OCI-LY7 (cell line): ENCODE measurements around the gene SYNCRIP. TPM values are rescaled to one million over a fixed set of nuclear protein-coding genes. Genes with fewer than 3 reads are reported as not detected.

Source experiments
- BruUV-seq: library from RNA; stranded (reverse); fragments of 400-500 nt; replicated peaks from 2 replicates; lab custom pipeline; 2021; lab: Mats Ljungman, UMichigan
- CTCF ChIA-PET: fragments of 300-600 bp; sonication (Branson Sonifier 250); formaldehyde crosslinking; loops from one replicate; lab custom pipeline; 2022; ENCODE audit warnings: antibody characterized with exemption; ENCODE audit not compliant: unreplicated experiment; lab: Charles Lee
- POLR2A ChIA-PET: fragments of 300-600 bp; sonication (Branson Sonifier 250); formaldehyde crosslinking; loops from one replicate; lab custom pipeline; 2022; ENCODE audit warnings: antibody characterized with exemption; lab: Charles Lee
- DNase-seq: peaks from one replicate; pipeline ENCODE4 v3.0.0-alpha.2; 2015; ENCODE audit warnings: low spot score
- H2AFZ ChIP-seq: fragments of 200-600 bp; sonication (generic), shearing (Covaris generic); 2 replicates; pipeline ENCODE4 v1.6.1; 2014; ENCODE audit warnings: mild to moderate bottlenecking, antibody characterized with exemption, low read length, moderate library complexity
- H3K27ac ChIP-seq: fragments of 200-600 bp; sonication (generic); 2 replicates; pipeline ENCODE4 v1.5.1; 2014; ENCODE audit warnings: mixed run types, low read depth, mild to moderate bottlenecking, moderate library complexity, low read length, inconsistent platforms; ENCODE audit not compliant: poor library complexity, severe bottlenecking
- H3K36me3 ChIP-seq: fragments of 200-600 bp; sonication (generic); 2 replicates; pipeline ENCODE4 v1.6.1; 2014; ENCODE audit warnings: mild to moderate bottlenecking, antibody characterized with exemption, low read length, moderate library complexity, mixed read lengths; ENCODE audit not compliant: insufficient read depth
- H3K4me1 ChIP-seq: fragments of 200-600 bp; sonication (generic); 2 replicates; pipeline ENCODE4 v1.5.1; 2014; ENCODE audit warnings: mild to moderate bottlenecking, low read length; ENCODE audit not compliant: insufficient read depth, poor library complexity, severe bottlenecking
- H3K4me2 ChIP-seq: fragments of 200-600 bp; sonication (generic); 2 replicates; pipeline ENCODE4 v1.6.1; 2014; ENCODE audit warnings: mild to moderate bottlenecking, low read length
- H3K4me3 ChIP-seq: fragments of 200-600 bp; sonication (generic); 2 replicates; pipeline ENCODE4 v1.5.1; 2014; ENCODE audit warnings: mild to moderate bottlenecking, low read depth, low read length; ENCODE audit not compliant: poor library complexity, severe bottlenecking
- H3K79me2 ChIP-seq: fragments of 200-600 bp; sonication (generic); 2 replicates; pipeline ENCODE4 v1.6.1; 2016; ENCODE audit warnings: low read depth, mild to moderate bottlenecking, low read length, moderate library complexity, mixed read lengths; ENCODE audit not compliant: insufficient read depth
- H3K9me2 ChIP-seq: fragments of 200-600 bp; sonication (generic); 2 replicates; pipeline ENCODE4 v1.6.1; 2016; ENCODE audit warnings: mild to moderate bottlenecking, low read length, mixed read lengths; ENCODE audit not compliant: insufficient read depth
- H3K9me3 ChIP-seq: fragments of 200-600 bp; sonication (generic); 2 replicates; pipeline ENCODE4 v1.6.1; 2014; ENCODE audit warnings: mild to moderate bottlenecking, mixed run types, low read length, mixed read lengths
- H4K20me1 ChIP-seq: fragments of 200-600 bp; sonication (generic); 2 replicates; pipeline ENCODE4 v1.6.1; 2014; ENCODE audit warnings: mild to moderate bottlenecking, antibody characterized with exemption, low read length, moderate library complexity, mixed read lengths; ENCODE audit not compliant: insufficient read depth
- CTCF ChIP-seq: fragments of 200-600 bp; sonication (generic); conservative IDR thresholded peaks from 2 replicates; pipeline ENCODE4 v1.5.1; 2014; ENCODE audit warnings: mild to moderate bottlenecking, antibody characterized with exemption, low read length, moderate library complexity, mixed read lengths
- EZH2phosphoT487 ChIP-seq: fragments of 200-600 bp; sonication (generic); IDR thresholded peaks from 2 replicates; pipeline ENCODE4 v1.6.1; 2018; ENCODE audit warnings: low read depth, borderline replicate concordance, mild to moderate bottlenecking, mixed run types, antibody characterized with exemption, low read length, moderate library complexity, mixed read lengths
- intact Hi-C: fragments of 100-400 bp; cut with micrococcal nuclease; formaldehyde crosslinking; loops from one replicate; pipeline ENCODE4 v1.10.0; 2022; ENCODE audit not compliant: unreplicated experiment
- total RNA-seq, 2 experiments: library from RNA; depleted of rRNA in 1 of 2; stranded (reverse); fragments of >200 nt in 1 of 2; shearing (Covaris generic) in 1 of 2; gene quantifications; 2 replicates each; pipeline ENCODE4 v1.2.3, GENCODE V29; 2014 to 2022

The SYNCRIP gene
- total RNA-seq, 2 experiments from 2014 or later: 73.5 to 188 TPM

- CTCF ChIA-PET: no interaction called here
- no TSS peak for BruUV-seq
- Histone ChIP-seq H4K20me1 (peaks cover 8% of the 10 kb centered on the region; the same call in 1 of the 2 replicates), H2AFZ (no peak overlapping the region), H3K9me3 (peaks cover 9% of the 10 kb centered on the region), H3K79me2 (peaks cover 56% of the 10 kb centered on the region), H3K4me1 (no peaks in the 10 kb centered on the region), H3K9me2 (no peaks in the 10 kb centered on the region), H3K4me2 (no peak overlapping the region), H3K27ac (no peak overlapping the region), H3K4me3 (no peak overlapping the region), H3K36me3 (peaks cover 15% of the 10 kb centered on the region; the same call in 1 of the 2 replicates)
- intact Hi-C loops: no loop called here
- DNase-seq: no peak
- POLR2A ChIA-PET: interaction anchor here (0.6 kb wide), 1 partner anchor 11 kb away, joined by 3 read pairs; no protein-coding TSS in a partner anchor
- TF ChIP-seq CTCF (no peak), EZH2phosphoT487 (no peak)
These were observed 63.1 kb downstream of the SYNCRIP start for GRCh38 chr6:85579581-85579980.

GRCh38 chr6:85576476-85576875, 66.2 kb downstream of the SYNCRIP start:
- peaks cover 41% of the 10 kb centered on the region for H3K79me2 ChIP-seq
- TF ChIP-seq EZH2phosphoT487 (no peak), CTCF (no peak)
- no peak for DNase-seq
- peaks cover 8% of the 10 kb centered on the region; the same call in 1 of the 2 replicates for H4K20me1 ChIP-seq
- no peaks in the 10 kb centered on the region for H3K9me2 ChIP-seq
- POLR2A ChIA-PET: interaction anchor here (0.6 to 0.7 kb wide), 3 partner anchors 19 to 112 kb away, joined by 3 to 4 read pairs (median 3); no protein-coding TSS in a partner anchor
- no peak overlapping the region for H2AFZ ChIP-seq
- no peak overlapping the region for H3K4me3 ChIP-seq
- no peak overlapping the region for H3K4me2 ChIP-seq
- peaks cover 27% of the 10 kb centered on the region for H3K36me3 ChIP-seq
- no peaks in the 10 kb centered on the region for H3K9me3 ChIP-seq
- intact Hi-C loops: no loop called here
- CTCF ChIA-PET: no interaction called here
- H3K4me1 ChIP-seq: no peaks in the 10 kb centered on the region
- no TSS peak for BruUV-seq
- no peak overlapping the region for H3K27ac ChIP-seq

GRCh38 chr6:85574932-85575598, 67.6 kb downstream of the SYNCRIP start:
- ChIA-PET CTCF (no interaction called here), POLR2A (no interaction called here)
- H3K4me1 ChIP-seq: no peaks in the 10 kb centered on the region
- H3K9me3 ChIP-seq: no peaks in the 10 kb centered on the region
- H3K9me2 ChIP-seq: no peaks in the 10 kb centered on the region
- peaks cover 30% of the 10 kb centered on the region; the same call in 1 of the 2 replicates for H3K79me2 ChIP-seq
- H3K4me3 ChIP-seq: no peak overlapping the region
- H3K4me2 ChIP-seq: no peak overlapping the region
- no peak overlapping the region for H3K27ac ChIP-seq
- peaks cover 30% of the 10 kb centered on the region for H3K36me3 ChIP-seq
- intact Hi-C loops: no loop called here
- no peak overlapping the region for H2AFZ ChIP-seq
- H4K20me1 ChIP-seq: peaks cover 8% of the 10 kb centered on the region; the same call in 1 of the 2 replicates
- no peak for DNase-seq
- TF ChIP-seq CTCF (no peak), EZH2phosphoT487 (no peak)
- BruUV-seq: no TSS peak
